HG03460 (cell line): ENCODE results near the gene DEAF1.
A peak's percentile ranks its signal among the peaks of the same experiment; 100 is the strongest.
"Not testable (repeated sequence)": the region's sequence is repeated elsewhere in the genome, so short reads cannot be mapped to it uniquely, and the experiment has no call there.

ENCODE experiments used
- ATAC-seq: cut with Tn5 transposase; IDR thresholded peaks from one replicate; pipeline ENCODE4 v1.9.1; 2021; ENCODE audit not compliant: unreplicated experiment

DEAF1 gene

DNA sequence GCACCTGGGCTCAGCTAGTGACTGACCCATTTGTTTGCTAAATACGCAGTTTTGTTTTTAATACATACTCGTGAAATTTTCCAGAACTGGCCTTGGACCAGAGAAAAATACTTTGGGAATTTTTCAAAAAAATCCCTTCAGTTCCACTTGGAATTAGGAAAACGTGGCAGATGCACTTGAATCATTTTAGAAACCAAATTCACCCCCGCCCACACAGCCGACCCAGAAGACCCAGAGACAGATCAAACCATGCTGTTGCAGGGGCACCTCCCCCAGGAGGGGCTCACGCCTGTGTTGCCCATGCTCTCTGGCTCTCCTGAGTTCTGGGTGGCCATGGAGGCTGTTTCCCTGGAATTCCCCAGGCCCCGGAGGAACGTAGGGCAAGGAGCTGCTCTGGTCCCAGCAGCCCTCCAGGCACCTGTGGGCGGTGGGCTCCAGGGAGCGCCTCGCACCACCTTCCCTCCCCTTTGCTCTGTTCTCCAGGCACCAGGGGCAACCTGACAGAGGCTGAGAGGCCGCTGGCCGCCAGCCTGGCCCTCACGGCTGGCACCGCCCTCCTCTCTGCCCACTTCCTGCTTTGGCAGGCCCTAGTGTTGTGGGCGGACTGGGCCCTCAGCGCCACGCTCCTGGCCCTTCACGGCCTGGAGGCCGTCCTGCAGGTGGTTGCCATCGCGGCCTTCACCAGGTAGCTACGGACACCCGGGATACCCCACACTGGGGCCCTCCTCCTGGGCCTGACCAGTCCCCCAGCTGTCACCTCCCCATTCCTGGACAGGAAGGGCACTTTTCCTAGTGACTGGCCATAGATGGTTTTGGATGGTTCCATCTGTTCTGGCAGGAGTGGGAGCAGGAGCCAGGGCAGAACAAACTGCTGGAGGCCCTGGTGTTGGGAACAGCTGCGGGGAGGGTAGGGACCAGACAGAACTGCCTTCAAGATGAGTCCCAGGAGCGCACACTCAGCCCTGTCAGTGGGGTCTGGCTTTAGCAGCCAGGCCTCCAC is 7.7 kb upstream of the DEAF1 start:
- no peak for ATAC-seq

DNA sequence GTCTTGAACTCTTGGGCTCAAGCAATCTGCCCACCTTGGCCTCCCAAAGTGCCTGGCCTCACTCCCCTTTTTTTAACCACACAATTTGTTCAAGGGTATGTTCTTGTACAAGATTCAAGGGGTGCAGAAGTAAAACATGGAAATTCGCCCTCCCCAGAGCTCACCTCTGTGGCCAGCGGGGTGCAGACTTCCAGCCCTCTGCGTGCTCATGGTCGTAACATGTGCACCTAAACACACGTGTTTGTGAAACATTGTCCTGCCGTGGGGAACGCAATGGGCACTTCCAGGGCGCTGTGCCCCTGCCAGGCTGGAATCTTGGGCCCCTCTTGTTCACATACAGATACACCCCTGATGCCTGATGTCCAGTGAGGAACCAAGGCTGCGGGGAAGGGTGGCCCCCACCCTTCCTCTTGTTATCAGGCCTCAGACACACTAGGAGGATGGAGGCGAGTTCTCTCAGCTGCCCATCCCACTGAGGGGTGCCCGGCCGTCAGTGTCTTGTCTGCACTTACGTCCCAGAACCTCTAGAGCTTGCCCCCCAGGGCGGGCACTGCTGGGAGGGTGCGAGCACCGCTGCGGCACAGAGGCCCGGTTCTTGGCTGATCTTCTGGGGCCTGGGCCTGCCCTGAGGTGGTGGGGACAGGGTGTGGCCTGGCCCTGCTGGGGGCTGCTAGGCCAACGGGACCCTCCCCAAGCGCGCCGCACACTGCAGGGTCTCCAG is 6.9 kb upstream of the DEAF1 start:
- no peak for ATAC-seq

DNA sequence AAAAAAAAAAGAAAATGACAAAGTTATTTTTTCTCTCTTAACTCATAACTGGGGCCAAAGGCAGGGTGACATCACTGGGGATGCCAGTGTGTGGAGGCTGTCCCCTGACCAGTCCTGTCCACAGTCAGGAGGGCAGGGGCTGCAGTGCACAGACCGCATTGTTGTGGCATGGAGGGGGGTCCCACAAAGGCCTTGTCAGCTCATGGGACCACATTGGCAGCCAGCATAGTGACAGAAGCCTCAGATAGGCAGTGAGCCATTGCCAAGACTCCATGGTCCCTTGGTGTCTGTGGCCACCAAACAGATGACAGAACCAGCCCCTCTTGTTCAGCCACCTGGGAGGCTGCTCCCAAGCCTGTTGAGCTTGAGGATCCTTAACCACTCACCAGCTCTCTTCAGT is 4.7 kb upstream of the DEAF1 start:
- no peak for ATAC-seq

DNA sequence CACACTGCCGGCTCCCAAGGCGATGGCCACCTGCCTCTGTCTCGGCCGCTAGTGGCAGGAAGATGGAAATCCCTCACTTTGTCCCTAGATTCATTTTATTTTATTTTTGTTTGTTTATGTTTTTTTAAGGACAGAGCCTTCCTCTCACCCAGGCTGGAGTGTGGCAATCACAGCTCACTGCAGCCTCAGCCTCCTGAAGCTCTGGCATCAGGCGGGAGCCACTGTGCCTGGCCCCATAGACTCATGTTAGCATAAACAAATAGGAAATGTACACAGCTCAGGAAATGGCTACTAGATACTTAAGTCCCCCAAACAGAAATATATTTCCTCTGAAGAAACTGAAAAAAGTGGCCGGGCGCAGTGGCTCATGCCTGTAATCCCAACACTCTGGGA is 4.1 kb upstream of the DEAF1 start:
- ATAC-seq = no peak

DNA sequence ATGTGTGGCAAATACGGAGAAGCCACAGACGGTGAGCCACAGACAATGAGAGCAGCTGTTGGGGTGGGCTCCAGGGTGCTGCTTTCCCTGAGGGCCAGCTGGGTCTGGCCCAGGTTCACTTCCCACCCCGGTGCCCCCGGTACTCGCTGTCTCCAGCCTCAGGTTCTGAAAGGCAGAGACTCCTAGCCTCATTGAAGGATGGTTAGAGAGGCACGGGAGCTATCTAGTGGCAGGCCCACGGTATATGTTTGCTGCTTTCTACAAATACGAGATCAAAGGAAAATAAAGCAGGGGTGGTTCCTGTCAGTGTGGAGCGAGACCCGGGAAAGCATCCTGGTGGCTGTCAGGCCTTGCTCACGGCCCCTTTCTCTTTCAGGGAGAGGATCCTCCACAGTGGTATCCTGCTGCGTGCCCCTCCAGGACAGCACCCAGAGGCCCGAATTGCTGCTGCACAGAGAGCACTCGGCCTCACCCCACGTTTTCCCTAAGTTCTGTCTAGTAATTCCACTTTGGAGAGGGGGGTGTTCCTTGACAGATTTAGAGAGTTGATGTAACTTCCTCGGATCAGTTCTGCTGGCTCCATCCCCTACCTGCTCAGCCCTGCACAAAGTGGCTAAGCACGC is 3.6 kb upstream of the DEAF1 start:
- no peak for ATAC-seq

DNA sequence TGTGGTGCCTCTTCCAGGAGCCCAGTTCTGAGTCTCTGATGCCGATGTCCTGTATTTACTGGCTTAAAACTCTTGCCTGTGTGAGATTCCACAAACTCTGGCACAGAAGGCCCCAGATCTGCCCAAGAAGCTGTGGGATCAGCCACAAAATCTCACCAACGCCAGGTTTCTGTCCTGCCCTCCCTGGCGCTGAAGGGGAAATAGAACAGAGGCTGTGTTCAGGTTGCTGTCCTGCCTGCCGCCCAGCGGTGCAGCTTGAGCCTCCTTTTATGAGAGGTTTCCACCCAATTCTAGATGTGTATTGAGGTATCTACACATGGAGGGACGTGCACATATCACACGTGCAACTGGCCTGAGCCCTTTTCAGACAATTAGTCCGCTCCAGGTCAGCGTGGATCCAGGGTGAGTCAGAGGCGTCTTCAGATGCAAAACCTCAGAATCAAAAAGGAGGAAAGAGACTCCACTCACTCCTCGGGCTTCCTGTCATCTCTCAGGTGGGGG is 2.8 kb upstream of the DEAF1 start:
- no peak for ATAC-seq

DNA sequence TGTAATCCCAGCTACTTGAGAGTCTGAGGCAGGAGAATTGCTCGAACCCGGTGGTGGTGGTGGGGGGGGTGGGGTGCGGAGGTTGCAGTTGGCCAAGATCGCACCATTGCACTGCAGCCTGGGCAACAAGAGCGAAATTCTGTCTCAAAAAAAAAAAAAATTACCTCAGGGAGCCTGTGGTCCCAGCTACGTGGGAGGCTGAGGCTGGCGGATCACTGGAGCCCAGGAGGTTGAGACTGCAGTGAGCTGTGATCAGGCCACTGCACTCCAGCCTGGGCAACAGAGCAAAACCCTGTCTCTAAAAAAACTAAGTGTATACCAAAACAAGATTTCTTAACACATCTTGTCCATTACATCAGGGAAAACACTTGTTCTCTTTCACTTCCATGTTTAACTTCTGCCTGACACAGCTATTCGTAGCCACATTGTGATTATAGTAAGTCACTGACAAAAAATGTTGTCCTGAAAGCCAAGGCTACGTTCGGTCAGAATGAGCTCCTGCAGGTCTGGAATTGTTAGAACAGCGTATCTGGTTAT is 2.0 kb upstream of the DEAF1 start:
- ATAC-seq = no peak

DNA sequence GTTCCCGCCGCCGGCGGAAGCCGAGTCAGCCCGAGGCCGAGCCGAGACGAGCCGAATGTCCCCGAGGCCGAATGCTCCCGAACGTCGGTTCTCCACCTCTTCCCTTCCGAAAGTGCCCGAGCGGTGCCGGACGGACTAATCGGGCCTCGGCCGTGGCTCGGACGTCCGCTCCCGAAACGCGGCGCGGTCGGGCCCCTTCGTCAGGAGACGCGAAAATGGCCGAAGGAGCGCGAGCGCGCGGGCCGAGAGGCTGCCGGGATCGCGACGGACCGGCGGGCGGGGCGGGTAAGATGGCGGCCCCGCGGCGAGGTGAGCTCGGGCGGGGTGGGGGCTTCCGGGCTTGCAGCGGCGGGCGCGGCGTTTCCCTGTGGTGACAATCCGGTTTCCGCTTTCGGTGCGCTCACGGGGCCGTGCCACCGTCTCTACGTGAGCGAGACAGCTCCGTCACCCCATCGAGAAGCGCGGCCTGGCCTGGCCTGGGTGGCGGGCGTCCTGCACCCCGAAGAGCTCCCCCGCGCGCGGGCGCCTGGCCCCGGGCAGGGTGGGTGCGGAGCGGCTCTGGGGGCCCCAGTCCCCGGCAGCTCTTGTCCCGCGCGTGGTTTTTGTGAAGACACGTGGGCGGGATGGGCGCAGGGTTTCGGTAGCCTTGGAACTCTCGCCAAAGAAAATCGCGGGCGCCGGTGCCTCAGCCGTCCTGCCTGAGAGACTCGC is 671 bp upstream of the DEAF1 start, which contains the start of gene TMEM80:
Gene TMEM80, plus strand, starts transcription at position 279 of the 711 bp plus-strand sequence. Its CDS starts 12 bp downstream, at position 291.
- peak; percentile 58 for ATAC-seq

DNA sequence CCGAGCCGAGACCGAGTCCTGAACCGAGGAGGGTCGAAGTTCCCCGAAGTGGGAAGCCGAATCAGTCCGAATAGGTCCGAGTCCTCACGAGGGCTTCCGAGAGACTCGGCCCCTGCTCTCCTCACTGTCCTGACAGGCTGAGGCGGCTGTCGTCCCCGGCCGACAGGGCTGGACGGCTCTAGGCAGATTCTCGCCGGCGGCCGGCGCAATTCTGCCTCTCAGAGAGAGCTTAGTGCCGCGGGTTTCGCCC is 191 bp upstream of the DEAF1 start:
- ATAC-seq = no peak

DNA sequence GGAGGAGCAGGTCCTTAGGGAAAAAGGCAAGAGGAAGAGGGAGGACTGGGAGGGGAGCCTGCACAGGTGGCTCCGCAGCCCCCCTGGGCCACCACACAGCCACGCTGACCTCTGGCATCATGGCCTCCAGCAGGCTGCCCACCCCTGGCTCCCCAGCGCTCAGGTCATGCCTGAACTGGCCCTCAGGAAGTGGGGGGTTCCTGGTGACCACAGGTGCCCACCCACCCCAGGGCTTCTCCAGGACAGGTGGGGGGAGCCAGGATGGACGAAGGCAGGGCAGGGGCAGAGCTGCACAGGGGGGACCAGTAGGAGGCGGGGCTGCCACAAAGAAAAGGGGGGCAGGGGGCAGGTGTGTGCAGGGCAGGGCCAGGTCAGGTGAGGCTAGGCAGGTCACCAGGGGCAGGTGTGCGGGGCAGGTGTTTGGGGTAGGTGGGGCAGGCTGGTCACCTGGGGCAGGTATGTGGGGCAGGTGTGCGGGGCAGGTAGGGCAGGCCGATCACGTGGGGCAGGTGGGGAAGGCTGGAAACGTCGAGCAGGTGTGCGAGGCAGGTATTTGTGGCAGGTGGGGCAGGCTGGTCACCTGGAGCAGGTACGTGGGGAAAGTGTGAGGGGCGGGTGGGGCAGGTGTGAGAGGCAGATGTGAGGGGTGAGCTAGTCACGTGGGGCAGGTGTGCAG is 997 bp downstream of the DEAF1 start:
- ATAC-seq = no peak

DNA sequence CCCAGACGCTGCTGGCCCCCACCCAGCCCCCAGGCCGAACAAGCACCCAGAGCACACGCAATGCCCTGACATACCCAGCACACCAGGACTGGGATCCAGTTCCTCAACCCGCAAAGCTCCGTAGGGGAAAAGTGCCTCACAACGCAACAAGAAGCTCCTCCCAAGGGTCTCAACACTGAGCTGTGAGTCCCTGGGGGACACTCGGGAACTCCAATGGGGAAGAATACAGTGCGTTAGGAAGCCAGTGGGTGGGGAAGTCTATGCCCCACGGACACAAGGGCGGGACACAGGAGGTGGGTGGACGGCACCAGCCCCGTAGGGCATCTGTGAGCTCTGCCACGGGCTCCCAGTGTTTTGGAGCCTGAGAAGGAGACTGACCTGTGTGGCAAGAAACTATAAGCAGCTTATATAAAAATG is 1.6 kb downstream of the DEAF1 start:
- no peak for ATAC-seq

DNA sequence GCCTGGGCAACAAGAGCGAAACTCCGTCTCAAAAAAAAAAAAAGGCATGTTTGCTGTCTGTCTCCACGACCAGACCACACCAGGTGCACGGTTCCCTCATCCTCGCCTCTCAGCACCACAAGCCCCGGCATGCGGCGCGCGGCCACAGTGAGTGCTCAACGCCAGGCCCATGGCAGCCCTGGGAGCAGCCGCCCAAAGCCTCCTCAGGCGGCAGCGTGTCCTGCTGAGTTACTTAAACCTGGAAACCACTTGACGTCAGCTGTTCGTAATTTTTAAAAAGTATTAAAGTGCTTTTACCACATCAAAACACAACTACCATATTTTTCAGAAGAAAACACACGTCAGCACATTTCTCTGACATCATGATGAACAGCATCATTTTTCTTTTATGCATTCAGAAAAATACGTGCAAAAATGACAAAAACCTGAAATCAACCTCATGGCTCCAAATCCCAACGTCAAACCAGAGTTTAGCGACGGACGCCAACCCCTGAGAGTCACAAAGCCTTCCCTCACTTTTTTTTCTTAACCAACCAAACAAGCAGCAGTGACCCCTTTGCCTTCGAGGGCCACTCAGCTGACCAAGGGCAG is 2.1 kb downstream of the DEAF1 start:
- no peak for ATAC-seq

DNA sequence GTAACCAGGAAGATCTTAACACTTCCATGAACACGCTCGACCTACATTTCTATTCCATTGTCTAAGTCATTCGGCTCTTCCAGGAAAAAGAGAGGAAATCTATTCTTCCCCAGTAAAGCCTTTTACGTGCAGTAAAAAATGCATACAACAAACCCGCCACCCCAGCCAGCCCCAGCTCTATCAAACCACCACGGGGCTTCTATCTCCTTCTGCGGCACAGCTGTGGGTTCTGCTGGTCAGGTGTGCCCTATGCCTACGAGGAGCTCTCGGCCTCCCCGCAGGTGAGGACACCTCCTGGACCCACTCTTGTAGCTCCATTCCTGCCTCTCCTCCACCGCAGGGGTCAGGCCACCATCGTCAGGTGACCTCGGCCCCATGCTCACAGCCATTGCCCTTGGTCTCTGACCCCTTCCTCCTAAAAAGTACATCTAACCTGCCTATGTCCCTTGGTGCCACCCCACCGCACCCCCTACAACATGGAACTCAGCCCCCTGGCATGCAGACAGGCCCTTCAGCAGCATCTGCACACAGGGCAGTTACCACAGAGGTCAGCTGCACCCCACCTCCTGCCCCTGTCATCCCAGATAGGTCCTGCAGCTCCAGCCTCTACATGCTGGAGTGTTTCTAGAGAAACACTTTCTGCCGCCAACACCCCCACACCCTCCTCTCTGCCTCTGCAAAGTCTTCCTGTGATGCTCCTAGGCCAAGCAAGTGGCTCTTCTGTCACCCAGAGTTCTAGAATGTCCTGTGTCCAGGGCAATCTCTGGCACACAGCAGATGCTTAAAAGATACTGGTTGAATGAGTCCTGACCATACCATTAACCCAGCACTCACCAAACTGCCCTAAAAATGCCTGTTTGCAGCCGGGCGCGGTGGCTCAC is 3.1 kb downstream of the DEAF1 start:
- ATAC-seq = no peak

DNA sequence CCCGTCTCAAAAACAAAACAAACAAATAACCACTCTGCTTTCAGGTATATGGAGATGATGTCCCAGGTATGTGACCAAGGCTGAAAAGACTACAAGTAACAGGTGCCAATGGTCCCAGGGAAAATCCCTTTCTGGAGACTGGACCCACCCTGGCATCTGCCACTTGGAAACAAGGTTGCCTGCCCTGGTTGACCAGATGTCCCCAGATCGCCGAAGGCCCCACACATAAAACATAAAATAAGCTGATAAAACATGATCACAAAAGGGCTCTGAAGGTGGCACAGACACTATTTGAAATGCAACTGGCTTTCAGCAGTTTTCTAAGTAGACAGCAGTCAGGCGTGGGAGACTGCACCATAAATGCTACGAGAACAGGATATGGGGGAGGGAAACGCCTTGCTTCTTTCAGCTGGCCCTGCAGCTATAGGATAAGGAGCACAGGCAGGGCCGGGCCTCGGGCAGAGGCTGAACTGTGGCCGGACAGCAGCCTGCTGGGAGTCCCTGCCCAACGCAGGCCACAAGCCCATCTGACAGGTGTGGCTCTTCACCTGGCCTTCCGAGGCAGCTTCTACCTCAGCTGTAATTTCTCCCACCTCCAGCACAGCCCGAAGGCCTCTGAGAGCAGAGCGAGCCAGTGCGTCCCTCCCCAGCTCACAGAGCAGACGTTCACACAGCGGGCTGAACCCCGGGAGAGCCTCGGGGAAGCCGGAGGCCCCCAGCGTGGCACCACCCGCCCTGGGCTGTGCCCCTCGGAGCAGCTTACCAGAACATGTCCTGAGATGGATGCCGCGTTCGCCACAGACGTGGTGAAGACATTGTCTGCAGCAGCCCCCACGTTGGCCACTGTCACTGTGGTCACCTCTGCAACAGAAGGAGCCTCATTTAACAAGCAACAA is 4.0 kb downstream of the DEAF1 start:
- no peak for ATAC-seq

DNA sequence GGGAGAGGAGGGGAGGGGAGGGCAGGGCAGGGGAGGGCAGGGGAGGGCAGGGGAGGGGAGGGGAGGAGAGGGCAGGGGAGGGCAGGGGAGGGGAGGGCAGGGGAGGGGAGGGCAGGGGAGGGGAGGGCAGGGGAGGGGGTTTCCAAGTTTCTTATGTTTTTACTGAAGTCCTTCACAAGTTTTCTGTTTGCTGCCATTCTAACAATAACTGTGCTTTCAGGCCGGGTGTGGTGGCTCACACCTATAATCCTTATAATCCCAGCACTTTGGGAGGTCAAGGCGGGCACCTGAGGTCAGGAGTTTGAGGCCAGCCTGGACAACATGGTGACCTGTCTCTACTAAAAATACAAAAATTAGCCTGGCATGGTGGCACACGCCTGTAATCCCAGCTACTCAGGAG is 4.8 kb downstream of the DEAF1 start:
- not testable (repeated sequence) for ATAC-seq

DNA sequence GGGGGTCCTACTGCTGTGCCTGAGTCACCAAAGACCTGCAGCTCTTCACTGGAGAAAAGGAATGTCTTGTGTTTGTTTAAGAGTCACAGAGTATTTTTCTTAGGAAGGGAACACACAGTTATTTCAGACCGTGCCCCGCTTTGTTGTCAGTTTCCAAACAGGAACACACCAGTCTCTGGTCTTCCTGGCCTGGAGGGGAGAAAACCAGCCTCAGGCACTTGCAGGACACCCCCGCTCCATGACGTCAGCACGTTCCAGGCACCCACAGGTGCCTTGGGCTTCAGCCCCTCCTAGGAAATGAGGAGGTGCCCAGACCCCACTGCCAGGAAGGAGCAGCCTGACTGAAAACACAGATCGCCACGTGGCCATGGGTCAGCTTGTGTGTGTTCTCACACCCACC is 5.4 kb downstream of the DEAF1 start:
- ATAC-seq = no peak

DNA sequence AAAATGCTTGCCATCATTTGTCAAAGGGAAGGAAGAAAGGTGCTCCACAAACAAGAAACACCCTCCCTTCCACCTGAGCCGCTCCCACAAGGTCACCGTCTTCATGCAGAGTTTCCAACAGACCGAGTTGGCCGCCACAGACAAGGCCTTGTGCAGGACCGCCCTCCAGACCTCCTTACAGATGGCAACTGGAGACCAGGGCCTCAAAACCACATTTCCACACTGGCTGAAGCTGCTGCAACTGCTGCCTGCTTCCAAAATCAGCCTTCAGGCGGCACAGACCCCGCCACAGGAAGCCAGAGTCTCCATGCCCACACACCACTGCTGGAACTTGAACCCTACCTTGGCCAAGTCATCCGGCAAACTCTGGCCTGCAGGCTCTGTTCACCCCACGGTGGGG is 6.3 kb downstream of the DEAF1 start:
- ATAC-seq = no peak

DNA sequence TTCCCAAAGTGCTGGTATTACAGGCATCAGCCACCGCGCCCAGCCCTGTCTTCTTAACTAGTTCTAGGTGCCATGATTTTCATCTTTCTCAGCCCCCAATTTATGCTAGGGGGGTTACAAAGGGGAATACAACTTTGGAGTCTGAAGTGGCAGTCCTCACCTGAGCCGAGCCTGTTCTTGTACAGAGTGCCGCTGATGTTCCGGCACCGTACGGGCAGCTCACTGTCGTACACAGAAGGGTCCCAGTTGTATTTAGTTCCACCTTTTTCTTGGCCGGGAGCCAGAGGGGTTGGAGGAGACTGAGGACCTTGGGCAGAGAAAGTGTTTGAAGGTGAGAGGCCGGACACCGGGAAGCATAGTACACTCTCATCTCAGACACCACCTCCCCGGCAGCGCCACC is 7.3 kb downstream of the DEAF1 start:
- ATAC-seq = no peak
